AG04450 (cell line): ENCODE measurements around the gene LENEP. TPM values are rescaled to one million over a fixed set of nuclear protein-coding genes. Genes with fewer than 3 reads are reported as not detected.

Experiments
- CTCF ChIA-PET: fragments of 300-600, 350-600 bp; formaldehyde crosslinking; extraction: SDS; loops from one replicate; lab custom pipeline; 2022; ENCODE audit warnings: antibody characterized with exemption, inconsistent platforms; lab: Charles Lee
- POLR2A ChIA-PET: fragments of 350-600 bp; formaldehyde crosslinking; extraction: SDS; loops from one replicate; lab custom pipeline; 2021; ENCODE audit warnings: antibody characterized with exemption, inconsistent platforms; lab: Yijun Ruan, JAX
- DNase-seq: peaks from one replicate; pipeline ENCODE4 v3.0.0-alpha.2; 2011; ENCODE audit warnings: low read depth, low spot score
- H3K27ac ChIP-seq: one replicate; pipeline ENCODE4 v1.5.1; 2012; ENCODE audit warnings: low read depth, low read length, control low read depth
- H3K27me3 ChIP-seq: one replicate; pipeline ENCODE4 v1.6.0; 2012; ENCODE audit warnings: low read length; ENCODE audit not compliant: control insufficient read depth, insufficient read depth
- H3K4me3 ChIP-seq: 2 replicates; pipeline ENCODE4 v1.5.1; 2011; ENCODE audit warnings: mild to moderate bottlenecking, low read depth, low read length, control low read depth
- H3K9me3 ChIP-seq: 2 replicates; pipeline ENCODE4 v1.5.1; 2012; ENCODE audit warnings: low read length; ENCODE audit not compliant: control insufficient read depth, insufficient read depth
- CTCF ChIP-seq: IDR thresholded peaks from 2 replicates; pipeline ENCODE4 v1.5.1; 2011; ENCODE audit warnings: low read depth, low read length, control low read depth, inconsistent platforms
- polyA plus RNA-seq: library from polyadenylated mRNA; depleted of rRNA; stranded (reverse); fragments of >200 nt; gene quantifications from 2 replicates; pipeline ENCODE4 v1.2.3, GENCODE V29; 2011

The LENEP gene
- polyA plus RNA-seq, 1 experiment = not detected

GRCh38 chr1:154968731-154969130, 24.7 kb upstream of the LENEP start:
- no peak for DNase-seq
- H3K9me3 ChIP-seq = peaks cover 3% of the 10 kb centered on the region; the same call in 1 of the 2 replicates
- no peaks in the 10 kb centered on the region for H3K27me3 ChIP-seq
- POLR2A ChIA-PET = no interaction called here
- peak overlapping the region; percentile 61 for H3K4me3 ChIP-seq
- CTCF ChIA-PET = interaction anchor here (0.5 to 4.4 kb wide), 2 partner anchors 27 to 49 kb away, joined by 3 to 19 read pairs; no protein-coding TSS in a partner anchor
- no peak for TF ChIP-seq CTCF
- H3K27ac ChIP-seq = no peak overlapping the region

GRCh38 chr1:154969246-154969645, 24.1 kb upstream of the LENEP start:
- ChIA-PET POLR2A (interaction anchor here (0.5 to 5.0 kb wide), 5 partner anchors 8 to 26 kb away, joined by 3 to 59 read pairs (median 9); partner anchors contain the start of genes PBXIP1 and PYGO2), CTCF (interaction anchor here (0.5 to 4.4 kb wide), 3 partner anchors 26 to 48 kb away, joined by 3 to 19 read pairs (median 7); no protein-coding TSS in a partner anchor)
- H3K9me3 ChIP-seq = peaks cover 3% of the 10 kb centered on the region; the same call in 1 of the 2 replicates
- no peak for DNase-seq
- peak overlapping the region; percentile 61 for H3K4me3 ChIP-seq
- no peaks in the 10 kb centered on the region for H3K27me3 ChIP-seq
- no peak overlapping the region for H3K27ac ChIP-seq
- TF ChIP-seq CTCF = no peak

- no peak for DNase-seq
- H3K27me3 ChIP-seq = no peaks in the 10 kb centered on the region
- peak overlapping the region; percentile 52 for H3K27ac ChIP-seq
- peaks cover 3% of the 10 kb centered on the region; the same call in 1 of the 2 replicates for H3K9me3 ChIP-seq
- ChIA-PET CTCF (interaction anchor here (1.0 to 4.4 kb wide), 7 partner anchors 9 to 203 kb away, joined by 3 to 19 read pairs (median 7); partner anchors contain the start of genes ADAM15, KRTCAP2, PBXIP1 and PYGO2), POLR2A (interaction anchor here (0.6 to 5.0 kb wide), 12 partner anchors 8 to 203 kb away, joined by 3 to 59 read pairs (median 8); partner anchors contain the start of genes FLAD1, KRTCAP2, LENEP and PBXIP1)
- no peak for TF ChIP-seq CTCF
- peak overlapping the region; percentile 61 for H3K4me3 ChIP-seq
These were observed 23.4 kb upstream of the LENEP start for GRCh38 chr1:154969860-154970452.

GRCh38 chr1:154970631-154971340, 22.6 kb upstream of the LENEP start, which contains the start of gene SHC1:
TSS of gene SHC1 (minus strand) at chr1:154970747. CDS start at chr1:154970526, 221 bp downstream.
- peak within 1 kb of the TSS; percentile 90 for H3K27ac ChIP-seq
- TF ChIP-seq CTCF = no peak
- no peaks in the 10 kb centered on the region for H3K27me3 ChIP-seq
- CTCF ChIA-PET = interaction anchor here (1.0 to 4.4 kb wide), 8 partner anchors 9 to 411 kb away, joined by 3 to 19 read pairs (median 7); partner anchors contain the start of genes ADAM15, KRTCAP2, PBXIP1 and PYGO2
- POLR2A ChIA-PET = interaction anchor here (0.6 to 5.0 kb wide), 15 partner anchors 9 to 202 kb away, joined by 3 to 59 read pairs (median 5); partner anchors contain the start of genes ADAM15, FLAD1, KRTCAP2 and LENEP
- H3K9me3 ChIP-seq = peaks cover 3% of the 10 kb centered on the region; the same call in 1 of the 2 replicates
- peak; percentile 76 for DNase-seq
- H3K4me3 ChIP-seq = peak within 1 kb of the TSS; percentile 61
